Epithelial cell of esophagus (primary cell): ENCODE results near the gene JSRP1.

Experiments used
- DNase-seq: peaks from one replicate; pipeline ENCODE4 v3.0.0; 2010; ENCODE audit warnings: low read depth
- H3K4me3 ChIP-seq: 2 replicates; pipeline ENCODE4 v1.5.1; 2011; ENCODE audit warnings: mild to moderate bottlenecking, low read length, control low read depth
- TF ChIP-seq, protein P1 (sequence below): IDR thresholded peaks from 2 replicates; pipeline ENCODE4 v1.5.1; 2011; ENCODE audit warnings: low read depth, mild to moderate bottlenecking, low read length, control low read depth, inconsistent platforms; ENCODE audit not compliant: insufficient read depth; ENCODE audit errors: missing control alignments

The JSRP1 gene

DNA sequence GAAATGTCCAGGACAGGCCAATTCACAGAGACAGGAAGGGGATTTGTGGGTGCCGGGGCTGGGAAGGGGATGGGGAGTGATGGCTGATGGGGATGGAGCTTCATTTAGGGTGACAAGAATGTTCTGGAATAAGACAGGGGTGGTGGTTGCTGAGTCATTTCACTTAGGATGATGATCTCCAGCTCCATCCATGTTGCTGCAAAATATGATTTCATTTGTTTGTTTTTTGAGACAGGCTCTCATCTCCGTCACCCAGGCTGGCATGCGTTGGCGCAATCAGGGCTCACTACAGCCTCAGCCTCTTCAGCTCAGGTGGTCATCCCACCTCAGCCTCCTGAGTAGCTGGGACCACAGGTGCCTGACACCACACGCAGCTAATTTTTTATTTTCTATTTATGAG is 3.1 kb upstream of the JSRP1 start:
- H3K4me3 ChIP-seq = no peak overlapping the region
- TF ChIP-seq, protein P1, sequence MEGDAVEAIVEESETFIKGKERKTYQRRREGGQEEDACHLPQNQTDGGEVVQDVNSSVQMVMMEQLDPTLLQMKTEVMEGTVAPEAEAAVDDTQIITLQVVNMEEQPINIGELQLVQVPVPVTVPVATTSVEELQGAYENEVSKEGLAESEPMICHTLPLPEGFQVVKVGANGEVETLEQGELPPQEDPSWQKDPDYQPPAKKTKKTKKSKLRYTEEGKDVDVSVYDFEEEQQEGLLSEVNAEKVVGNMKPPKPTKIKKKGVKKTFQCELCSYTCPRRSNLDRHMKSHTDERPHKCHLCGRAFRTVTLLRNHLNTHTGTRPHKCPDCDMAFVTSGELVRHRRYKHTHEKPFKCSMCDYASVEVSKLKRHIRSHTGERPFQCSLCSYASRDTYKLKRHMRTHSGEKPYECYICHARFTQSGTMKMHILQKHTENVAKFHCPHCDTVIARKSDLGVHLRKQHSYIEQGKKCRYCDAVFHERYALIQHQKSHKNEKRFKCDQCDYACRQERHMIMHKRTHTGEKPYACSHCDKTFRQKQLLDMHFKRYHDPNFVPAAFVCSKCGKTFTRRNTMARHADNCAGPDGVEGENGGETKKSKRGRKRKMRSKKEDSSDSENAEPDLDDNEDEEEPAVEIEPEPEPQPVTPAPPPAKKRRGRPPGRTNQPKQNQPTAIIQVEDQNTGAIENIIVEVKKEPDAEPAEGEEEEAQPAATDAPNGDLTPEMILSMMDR = no peak

DNA sequence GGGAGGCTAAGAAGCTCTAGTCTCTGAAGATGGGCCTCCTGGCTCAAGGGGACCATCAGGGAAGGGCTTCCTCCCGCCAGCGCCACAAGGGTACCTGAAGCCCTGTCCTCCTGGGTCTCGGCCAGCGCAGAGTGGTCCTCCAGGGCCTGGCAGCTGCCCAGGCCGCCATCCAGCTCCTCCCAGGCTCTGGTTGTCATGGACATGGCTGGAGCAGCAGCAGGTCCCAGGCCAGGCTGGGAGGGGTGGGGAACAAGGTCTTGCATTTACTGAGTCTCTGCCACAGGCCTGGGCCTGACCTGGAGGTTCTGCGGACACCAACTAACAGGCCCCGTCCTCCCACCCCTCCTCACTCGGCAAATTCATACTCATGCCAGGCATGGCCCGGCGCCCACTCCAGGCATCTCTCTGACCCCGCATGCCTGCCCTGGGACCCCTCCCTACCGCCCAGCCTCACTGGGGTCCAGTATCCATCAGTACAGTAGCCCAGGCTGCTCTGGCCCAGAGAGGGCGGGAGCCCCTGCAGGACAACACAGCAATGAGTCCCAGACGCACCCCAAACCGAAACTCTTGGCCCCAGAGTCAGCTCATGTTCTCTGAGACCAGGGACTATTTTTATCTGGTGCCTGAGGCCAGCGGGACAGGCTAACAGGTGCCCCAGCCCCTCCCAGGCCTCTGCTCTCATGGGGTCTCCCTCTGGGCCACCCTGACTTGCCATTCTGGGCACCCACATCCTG is 938 bp downstream of the JSRP1 start:
- TF ChIP-seq, protein P1 = no peak
- H3K4me3 ChIP-seq = no peak overlapping the region
- no peak for DNase-seq

More for the DNA sequence above, 3.1 kb upstream of the JSRP1 start:
- DNase-seq = peak; percentile 80

DNA sequence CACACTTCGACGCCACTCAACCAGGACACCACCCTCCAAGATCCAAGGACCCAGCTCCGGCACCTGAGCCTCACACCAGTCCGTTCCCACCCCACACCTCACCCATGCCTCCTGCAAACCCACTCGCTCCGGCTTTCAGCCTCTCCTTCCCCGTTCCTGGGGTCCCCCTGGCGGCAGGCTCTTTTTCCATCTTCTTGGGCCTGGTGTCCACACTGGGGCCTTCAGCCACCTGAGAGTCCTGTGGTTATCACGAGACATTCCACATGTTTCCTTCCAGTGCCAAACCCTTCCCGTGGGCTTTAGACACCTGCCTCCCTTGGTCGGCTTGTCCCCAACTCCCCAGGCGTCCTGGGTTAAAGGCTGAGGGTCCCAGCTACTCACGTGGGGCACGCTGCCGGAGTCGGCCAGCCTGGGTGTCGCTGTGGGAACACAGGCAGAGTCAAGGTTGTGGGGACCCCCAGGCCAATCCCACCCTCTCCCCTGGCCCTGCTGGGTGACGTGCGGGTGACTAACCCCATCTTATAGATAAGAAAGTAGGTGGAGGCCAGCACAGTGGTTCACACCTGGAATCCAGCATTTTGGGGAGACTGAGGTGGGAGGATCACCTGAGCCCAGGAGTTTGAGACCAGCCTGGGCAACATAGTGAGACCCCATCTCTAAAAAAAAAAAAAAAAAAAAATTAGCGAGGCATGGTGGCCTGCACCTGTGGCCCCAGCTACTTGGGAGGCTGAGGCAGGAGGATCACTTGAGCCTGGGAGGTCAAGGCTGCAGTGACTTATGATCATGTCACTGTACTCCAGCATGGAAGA is 1.9 kb downstream of the JSRP1 start:
- DNase-seq = peak; percentile 52
- H3K4me3 ChIP-seq = no peak overlapping the region
- TF ChIP-seq, protein P1 = peak; percentile 36

DNA sequence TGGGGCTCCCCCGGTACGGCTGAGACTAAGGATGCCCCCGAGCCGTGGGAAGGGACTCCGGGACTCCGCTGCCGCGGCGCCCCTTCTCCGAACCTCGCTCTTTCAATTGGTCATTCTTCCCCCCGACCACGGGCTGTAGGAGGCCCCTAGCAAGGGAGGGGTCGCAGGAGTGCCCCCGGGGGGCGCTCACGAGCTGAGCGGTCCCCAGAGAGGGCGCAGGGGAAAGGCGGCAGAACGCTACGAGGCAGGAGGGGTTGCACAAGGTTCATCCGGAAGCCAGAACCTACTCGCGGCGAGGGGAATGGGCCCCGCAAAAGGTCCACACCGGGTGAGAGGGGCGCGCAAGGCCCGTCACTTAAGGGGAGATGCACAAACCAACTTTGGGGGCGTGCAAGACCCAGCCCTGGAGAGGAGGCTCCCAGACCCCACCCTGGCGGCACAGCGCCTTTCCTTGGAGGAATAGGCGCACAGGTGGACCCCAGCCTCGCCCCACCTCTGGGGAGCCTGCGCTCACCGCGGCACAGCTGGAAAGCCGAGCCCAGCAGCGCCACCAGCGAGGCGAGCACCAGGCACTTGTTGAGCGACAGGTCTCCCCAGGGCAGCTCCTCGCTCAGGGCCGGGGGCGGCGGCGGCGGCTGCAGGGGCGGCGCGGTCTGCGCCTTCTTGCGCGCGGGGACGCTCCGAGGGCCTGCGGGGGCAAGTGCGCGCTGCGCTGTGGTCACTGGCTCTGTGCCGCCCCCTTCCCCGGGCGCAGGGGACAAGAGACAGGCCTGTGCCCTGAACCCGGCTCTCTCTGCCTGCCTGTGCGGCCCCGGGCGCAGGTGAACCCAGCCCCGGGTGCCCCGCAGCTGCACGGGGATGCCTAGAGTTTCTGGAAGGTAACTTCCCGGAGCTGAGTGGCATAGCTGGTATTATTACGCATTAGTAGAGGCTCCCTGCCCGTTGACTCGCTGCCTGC is 2.8 kb downstream of the JSRP1 start:
- TF ChIP-seq, protein P1 = no peak
- no peak overlapping the region for H3K4me3 ChIP-seq
- DNase-seq = no peak

DNA sequence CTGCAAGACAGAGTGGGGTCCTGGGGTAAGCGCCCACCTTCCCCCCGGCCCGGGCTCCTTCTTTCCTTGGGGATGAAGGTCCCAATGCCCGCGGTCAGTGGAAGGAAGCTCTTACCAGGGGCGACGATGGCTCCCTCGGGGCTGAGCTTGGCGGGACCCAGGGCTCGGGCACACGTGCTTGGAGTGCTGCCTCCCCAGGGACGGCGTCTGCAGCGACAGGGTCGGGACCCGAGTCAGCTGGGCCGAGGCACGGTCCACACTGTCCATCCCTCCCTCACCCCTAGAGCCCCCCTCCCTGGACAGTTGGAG is 3.5 kb downstream of the JSRP1 start:
- DNase-seq = no peak
- TF ChIP-seq, protein P1 = no peak
- H3K4me3 ChIP-seq = no peak overlapping the region

DNA sequence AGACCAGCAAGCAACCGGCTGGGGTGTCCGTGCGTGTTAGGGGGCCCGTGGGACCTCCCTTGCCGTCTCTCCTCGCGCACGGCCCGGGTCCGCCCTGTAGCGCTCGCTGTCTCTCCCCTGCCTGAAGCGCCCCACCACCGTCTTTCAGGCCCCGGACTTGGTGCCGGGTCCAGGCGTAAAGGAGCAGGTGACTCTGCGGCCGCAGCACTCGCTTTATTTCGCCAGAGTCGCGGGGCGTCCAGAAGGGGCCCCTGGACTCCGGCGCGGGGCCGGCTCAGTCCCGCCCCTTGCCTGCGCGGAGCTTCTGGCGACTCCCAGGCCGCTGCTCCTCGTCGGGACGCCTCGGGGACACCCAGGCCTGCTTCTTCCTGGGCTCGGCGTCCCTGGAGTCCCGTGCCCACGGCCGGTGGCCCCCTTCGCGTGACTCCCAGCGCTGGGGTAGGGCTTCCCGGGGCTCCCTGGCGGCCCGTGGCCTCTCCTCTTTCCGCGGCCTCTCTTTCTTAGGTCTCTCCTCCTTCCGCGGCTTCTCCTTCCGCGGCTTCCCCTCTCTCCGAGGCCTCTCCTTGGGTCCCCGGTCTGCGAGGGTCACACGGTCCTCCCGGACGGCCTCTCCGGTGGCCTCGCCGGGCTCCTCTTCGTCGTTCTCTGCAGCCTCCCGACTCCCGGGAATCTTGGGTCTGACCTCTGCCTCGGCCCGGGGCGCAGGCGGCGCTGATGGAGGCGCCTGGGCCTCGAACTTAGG is 4.0 kb downstream of the JSRP1 start:
- no peak overlapping the region for H3K4me3 ChIP-seq
- DNase-seq = no peak
- TF ChIP-seq, protein P1 = no peak
